Mammary epithelial cell (primary cell): Measurements from ENCODE around the gene NEGR1.

Source experiments
- CTCF ChIP-seq, 2 donors: IDR thresholded peaks in 1 of 2; conservative IDR thresholded peaks in 1 of 2; 2 replicates each; pipeline ENCODE4 v1.5.1; 2011 to 2012; ENCODE audit warnings: inconsistent platforms in 2 of 2, low read length in 2 of 2, mild to moderate bottlenecking in 2 of 2, control low read depth in 1 of 2, low read depth in 1 of 2; ENCODE audit not compliant: insufficient read depth in 1 of 2; ENCODE audit errors: extremely low read depth in 1 of 2
- EZH2 ChIP-seq: IDR thresholded peaks from 2 replicates; pipeline ENCODE4 v1.6.1; 2012; ENCODE audit warnings: low read length, inconsistent platforms, borderline replicate concordance

DNA sequence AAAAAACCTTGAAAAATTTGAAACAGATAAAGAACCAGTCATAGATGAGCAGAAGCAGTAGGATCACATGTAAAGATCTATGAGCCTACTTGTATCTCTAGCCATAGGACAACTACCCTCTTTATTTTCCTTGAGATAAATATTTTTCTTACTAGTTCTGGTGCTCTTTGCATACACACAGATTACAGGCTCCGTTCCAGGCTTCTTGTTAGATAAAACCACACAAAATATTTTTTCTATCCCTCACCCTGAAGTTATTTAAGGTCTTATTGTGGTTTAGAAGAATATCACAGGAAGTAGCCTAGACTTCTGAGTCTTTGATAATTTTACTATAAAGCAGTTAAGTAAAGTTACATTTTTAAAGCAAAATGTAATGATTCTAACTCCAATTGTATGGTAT lies 512.2 kb downstream of the NEGR1 start:
- TF ChIP-seq EZH2 (no peak), CTCF (conservative IDR thresholded peaks at IDR 0.05 in 1 of 2, IDR thresholded peaks at IDR 0.05 in 1 of 2; ENCODE audit: extremely low read depth in 1 of 2, insufficient read depth in 1 of 2, low read depth in 1 of 2, low read length in 2 of 2) (no peak)
